Ascending aorta (tissue), 2 donors: ENCODE measurements around the gene STX1A. TPM values are rescaled to one million over a fixed set of nuclear protein-coding genes. Genes with fewer than 3 reads are reported as not detected.
"Not testable (repeated sequence)": the region's sequence is repeated elsewhere in the genome, so short reads cannot be mapped to it uniquely, and the experiment has no call there.

Experiments
- DNase-seq, 2 donors: peaks; one replicate each; pipeline ENCODE4 v3.0.0-alpha.2; 2019; ENCODE audit warnings: low spot score in 2 of 2
- H3K27ac ChIP-seq, 2 donors: fragments of 200-600 bp; sonication (generic); one replicate each; pipeline ENCODE4 v1.5.1; 2016 to 2017; ENCODE audit warnings: mild to moderate bottlenecking in 1 of 2
- H3K27me3 ChIP-seq: fragments of 200-600 bp; sonication (generic); one replicate; pipeline ENCODE4 v1.5.1; 2017
- H3K36me3 ChIP-seq, 2 donors: fragments of 200-600 bp; sonication (generic); one replicate each; pipeline ENCODE4 v1.5.1; 2016
- H3K4me1 ChIP-seq, 2 donors: fragments of 200-600 bp; sonication (generic); one replicate each; pipeline ENCODE4 v1.5.1; 2016 to 2017; ENCODE audit warnings: mild to moderate bottlenecking in 1 of 2
- H3K4me3 ChIP-seq, 2 donors: fragments of 200-600 bp; sonication (generic); one replicate each; pipeline ENCODE4 v1.5.1; 2016 to 2017; ENCODE audit warnings: mild to moderate bottlenecking in 1 of 2
- H3K9me3 ChIP-seq, 2 donors: fragments of 200-600 bp; sonication (generic); one replicate each; pipeline ENCODE4 v1.5.1; 2016
- CTCF ChIP-seq, 3 experiments: fragments of 200-600 bp in 2 of 3; fragments of 450-650 bp in 1 of 3; sonication (generic) in 2 of 3; IDR thresholded peaks; one replicate each; pipeline ENCODE4 v1.5.1; 2016 to 2019; ENCODE audit warnings: antibody characterized with exemption in 3 of 3, mild to moderate bottlenecking in 1 of 3, moderate library complexity in 1 of 3
- intact Hi-C: fragments of 100-400 bp; cut with DNase I; formaldehyde crosslinking; loops from one replicate; pipeline ENCODE4 v1.15.1; 2023
- total RNA-seq: library from RNA; depleted of rRNA; stranded (reverse); fragments of >200 nt; gene quantifications from one replicate; pipeline ENCODE4 v1.1.0, GENCODE V29; 2016

The STX1A gene
- total RNA-seq, 1 donor from 2014 or later, result 13.1 TPM

GRCh38 chr7:73682745-73683055 lies 36.8 kb downstream of the STX1A start:
- Histone ChIP-seq H3K4me1 (peaks cover 7 to 23% of the 10 kb centered on the region in 2 donors), H3K27ac (peak overlapping the region; percentile 86 to 90), H3K27me3 (no peaks in the 10 kb centered on the region), H3K36me3 (peaks cover 17 to 28% of the 10 kb centered on the region in 2 donors), H3K4me3 (peak overlapping the region; percentile 82 to 99), H3K9me3 (no peaks in the 10 kb centered on the region)
- DNase-seq, result no peak
- TF ChIP-seq CTCF (IDR thresholded peaks at IDR 0.05), result no peak
- intact Hi-C loops, result loop anchor here (1.0 to 2.0 kb wide), 2 partner anchors 14 to 36 kb away; partner anchors contain the start of gene STX1A

- Histone ChIP-seq H3K36me3 (peaks cover 14 to 19% of the 10 kb centered on the region in 2 donors), H3K9me3 (no peaks in the 10 kb centered on the region), H3K27ac (no peak overlapping the region), H3K4me3 (no peak overlapping the region), H3K4me1 (peaks cover 7 to 23% of the 10 kb centered on the region in 2 donors), H3K27me3 (no peaks in the 10 kb centered on the region)
- DNase-seq, result no peak
- no peak for TF ChIP-seq CTCF (IDR thresholded peaks at IDR 0.05)
- intact Hi-C loops, result no loop called here
Measured at GRCh38 chr7:73681031-73681430, 38.4 kb downstream of the STX1A start.

DNA sequence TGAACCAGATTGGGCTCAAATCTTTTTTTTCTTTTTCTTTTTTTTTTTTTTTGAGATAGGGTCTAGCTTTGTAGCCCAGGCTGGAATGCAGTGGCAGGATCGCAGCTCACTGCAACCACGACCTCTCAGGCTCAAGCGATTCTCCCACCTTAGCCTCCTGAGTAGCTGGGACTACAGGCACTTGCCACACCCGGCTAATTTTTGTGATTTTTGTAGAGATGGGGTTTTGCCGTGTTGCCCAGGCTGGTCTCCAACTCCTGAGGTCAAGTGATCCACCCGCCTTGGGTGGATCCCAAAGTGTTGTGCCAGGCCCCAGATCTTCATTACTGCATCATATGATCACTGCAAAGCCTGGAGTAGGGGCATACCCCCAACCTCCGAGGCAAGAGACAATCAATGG lies 39.0 kb downstream of the STX1A start:
- no peak for TF ChIP-seq CTCF (IDR thresholded peaks at IDR 0.05)
- intact Hi-C loops, result no loop called here
- H3K4me1 ChIP-seq, result peaks cover 7 to 23% of the 10 kb centered on the region in 2 donors

DNA sequence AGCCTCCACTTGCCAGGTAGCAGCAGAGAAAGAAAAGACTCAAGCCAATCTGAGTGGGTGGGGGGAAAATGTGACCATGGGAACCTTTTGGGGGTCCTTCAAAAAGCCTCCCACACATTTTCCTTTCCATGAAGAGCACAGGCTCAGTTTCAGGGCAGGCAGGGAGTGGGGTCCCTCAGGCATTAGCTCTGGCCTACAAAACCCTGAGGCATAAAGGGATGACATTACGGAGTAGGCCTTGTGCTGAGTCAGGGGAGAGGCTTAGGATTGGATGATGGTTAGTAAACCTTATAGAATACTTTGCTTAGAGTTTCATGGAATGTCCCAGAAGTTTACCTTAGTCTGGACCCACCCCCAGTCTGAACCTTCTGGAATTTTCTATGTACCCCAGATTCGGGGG lies 39.8 kb downstream of the STX1A start:
- Histone ChIP-seq H3K36me3 (peaks cover 14 to 19% of the 10 kb centered on the region in 2 donors), H3K27me3 (no peaks in the 10 kb centered on the region), H3K4me3 (no peak overlapping the region), H3K4me1 (peaks cover 7 to 23% of the 10 kb centered on the region in 2 donors), H3K9me3 (no peaks in the 10 kb centered on the region), H3K27ac (no peak overlapping the region)
- intact Hi-C loops, result no loop called here
- no peak for DNase-seq
- TF ChIP-seq CTCF (IDR thresholded peaks at IDR 0.05), result no peak

More for the DNA sequence above, 39.0 kb downstream of the STX1A start:
- no peak for DNase-seq
- no peaks in the 10 kb centered on the region for H3K27me3 ChIP-seq
- H3K36me3 ChIP-seq, result peaks cover 14 to 19% of the 10 kb centered on the region in 2 donors
- no peaks in the 10 kb centered on the region for H3K9me3 ChIP-seq
- H3K27ac ChIP-seq, result no peak overlapping the region
- no peak overlapping the region for H3K4me3 ChIP-seq

GRCh38 chr7:73678862-73679261 lies 40.6 kb downstream of the STX1A start:
- no peak overlapping the region for H3K27ac ChIP-seq
- H3K4me3 ChIP-seq, result no peak overlapping the region
- TF ChIP-seq CTCF (IDR thresholded peaks at IDR 0.05), result no peak
- H3K9me3 ChIP-seq, result no peaks in the 10 kb centered on the region
- DNase-seq, result no peak
- H3K36me3 ChIP-seq, result peaks cover 14 to 19% of the 10 kb centered on the region in 2 donors
- intact Hi-C loops, result no loop called here
- peaks cover 4 to 20% of the 10 kb centered on the region in 2 donors for H3K4me1 ChIP-seq
- H3K27me3 ChIP-seq, result no peaks in the 10 kb centered on the region

GRCh38 chr7:73676062-73676461 lies 43.4 kb downstream of the STX1A start:
- peaks cover 14 to 19% of the 10 kb centered on the region in 2 donors for H3K36me3 ChIP-seq
- H3K4me3 ChIP-seq, H3K27me3 ChIP-seq, DNase-seq, H3K4me1 ChIP-seq, H3K9me3 ChIP-seq, intact Hi-C loops, H3K27ac ChIP-seq: not testable (repeated sequence)
